Measurements from ENCODE around the gene GALNT9.
"Not testable (repeated sequence)": the region's sequence is repeated elsewhere in the genome, so short reads cannot be mapped to it uniquely, and the experiment has no call there.

GALNT9 gene

GRCh38 chr12:132259364-132259871 lies 70.0 kb downstream of the GALNT9 start:
- FAIRE-seq (no peak), DNase-seq (ENCODE audit: extremely low spot score, insufficient read length, low read depth) (no peak)

GRCh38 chr12:132258543-132258942 lies 70.8 kb downstream of the GALNT9 start:
- FAIRE-seq, result no peak
- no peak for DNase-seq (ENCODE audit: extremely low spot score, insufficient read length, low read depth)

- no peak for FAIRE-seq
- no peak for DNase-seq (ENCODE audit: extremely low spot score, insufficient read length, low read depth)
Measured at GRCh38 chr12:132257955-132258490, 71.4 kb downstream of the GALNT9 start.

- no peak for FAIRE-seq
- DNase-seq (ENCODE audit: extremely low spot score, insufficient read length, low read depth), result no peak
Measured at GRCh38 chr12:132257206-132257954, 72.0 kb downstream of the GALNT9 start.

- FAIRE-seq (no peak), DNase-seq (ENCODE audit: extremely low spot score, insufficient read length, low read depth) (no peak)
Measured at GRCh38 chr12:132256646-132257045, 72.7 kb downstream of the GALNT9 start.

- FAIRE-seq, result no peak
- DNase-seq (ENCODE audit: extremely low spot score, insufficient read length, low read depth), result no peak
Measured at GRCh38 chr12:132255642-132256041, 73.7 kb downstream of the GALNT9 start.

- no peak for DNase-seq (ENCODE audit: extremely low spot score, insufficient read length, low read depth)
Measured at GRCh38 chr12:132253698-132254480, 75.5 kb downstream of the GALNT9 start.

GRCh38 chr12:132252981-132253380 lies 76.4 kb downstream of the GALNT9 start:
- not testable (repeated sequence) for FAIRE-seq; DNase-seq (ENCODE audit: extremely low spot score, insufficient read length, low read depth)

More at GRCh38 chr12:132253698-132254480, 75.5 kb downstream of the GALNT9 start:
- FAIRE-seq, result no peak

GRCh38 chr12:132251741-132252490 lies 77.5 kb downstream of the GALNT9 start:
- DNase-seq (ENCODE audit: extremely low spot score, insufficient read length, low read depth) (no peak), FAIRE-seq (no peak)

GRCh38 chr12:132251310-132251709 lies 78.1 kb downstream of the GALNT9 start:
- no peak for FAIRE-seq
- DNase-seq (ENCODE audit: extremely low spot score, insufficient read length, low read depth), result no peak

- FAIRE-seq (no peak), DNase-seq (ENCODE audit: extremely low spot score, insufficient read length, low read depth) (no peak)
Measured at GRCh38 chr12:132250707-132251106, 78.7 kb downstream of the GALNT9 start.

GRCh38 chr12:132249689-132250478 lies 79.5 kb downstream of the GALNT9 start:
- FAIRE-seq (no peak), DNase-seq (ENCODE audit: extremely low spot score, insufficient read length, low read depth) (no peak)

- FAIRE-seq (no peak), DNase-seq (ENCODE audit: extremely low spot score, insufficient read length, low read depth) (no peak)
Measured at GRCh38 chr12:132248453-132249167, 80.8 kb downstream of the GALNT9 start.

GRCh38 chr12:132247718-132248452 lies 81.5 kb downstream of the GALNT9 start:
- FAIRE-seq (no peak), DNase-seq (ENCODE audit: extremely low spot score, insufficient read length, low read depth) (no peak)

GRCh38 chr12:132246997-132247717 lies 82.2 kb downstream of the GALNT9 start:
- no peak for FAIRE-seq
- DNase-seq (ENCODE audit: extremely low spot score, insufficient read length, low read depth), result no peak

GRCh38 chr12:132245521-132246101 lies 83.8 kb downstream of the GALNT9 start:
- DNase-seq (ENCODE audit: extremely low spot score, insufficient read length, low read depth) (no peak), FAIRE-seq (no peak)

- FAIRE-seq (no peak), DNase-seq (ENCODE audit: extremely low spot score, insufficient read length, low read depth) (no peak)
Measured at GRCh38 chr12:132244724-132245295, 84.6 kb downstream of the GALNT9 start.
